ENCODE measurements around the gene PDGFC.

Gene PDGFC

GRCh38 chr4:156778606-156779005 lies 193.0 kb downstream of the PDGFC start:
- DNase-seq: no peak

GRCh38 chr4:156778093-156778492 lies 193.5 kb downstream of the PDGFC start:
- no peak for DNase-seq

- no peak for DNase-seq
Measured at GRCh38 chr4:156775813-156776212, 195.8 kb downstream of the PDGFC start.

- DNase-seq: no peak
Measured at GRCh38 chr4:156774422-156774821, 197.2 kb downstream of the PDGFC start.

GRCh38 chr4:156773648-156774357 lies 197.8 kb downstream of the PDGFC start:
- no peak for DNase-seq

- DNase-seq: no peak
Measured at GRCh38 chr4:156771171-156771837, 200.3 kb downstream of the PDGFC start.

GRCh38 chr4:156770140-156770539 lies 201.5 kb downstream of the PDGFC start:
- DNase-seq: no peak

- DNase-seq: no peak
Measured at GRCh38 chr4:156767911-156768415, 203.6 kb downstream of the PDGFC start.

GRCh38 chr4:156766846-156767245 lies 204.8 kb downstream of the PDGFC start:
- DNase-seq: no peak

GRCh38 chr4:156765277-156765676 lies 206.3 kb downstream of the PDGFC start:
- no peak for DNase-seq

GRCh38 chr4:156764846-156765245 lies 206.8 kb downstream of the PDGFC start:
- no peak for DNase-seq

- DNase-seq: no peak
Measured at GRCh38 chr4:156764145-156764544, 207.5 kb downstream of the PDGFC start.

GRCh38 chr4:156763511-156763910 lies 208.1 kb downstream of the PDGFC start:
- DNase-seq: no peak

- DNase-seq: no peak
Measured at GRCh38 chr4:156762851-156763250, 208.7 kb downstream of the PDGFC start.

- no peak for DNase-seq
Measured at GRCh38 chr4:156756118-156756517, 215.5 kb downstream of the PDGFC start.

- no peak for DNase-seq
Measured at GRCh38 chr4:156754832-156755570, 216.6 kb downstream of the PDGFC start.

- DNase-seq: no peak
Measured at GRCh38 chr4:156751486-156751885, 220.1 kb downstream of the PDGFC start.

- DNase-seq: no peak
Measured at GRCh38 chr4:156749426-156750403, 221.9 kb downstream of the PDGFC start.

- DNase-seq: no peak
Measured at GRCh38 chr4:156746111-156746510, 225.5 kb downstream of the PDGFC start.

- no peak for DNase-seq
Measured at GRCh38 chr4:156738766-156739165, 232.8 kb downstream of the PDGFC start.

GRCh38 chr4:156734965-156735895 lies 236.4 kb downstream of the PDGFC start:
- DNase-seq: no peak
